ENCODE results near the gene EOMES.

Gene EOMES

GRCh38 chr3:27719314-27720003, 2.7 kb downstream of the EOMES start:
- no peak for DNase-seq

GRCh38 chr3:27718459-27718858, 3.7 kb downstream of the EOMES start:
- DNase-seq = no peak

DNA sequence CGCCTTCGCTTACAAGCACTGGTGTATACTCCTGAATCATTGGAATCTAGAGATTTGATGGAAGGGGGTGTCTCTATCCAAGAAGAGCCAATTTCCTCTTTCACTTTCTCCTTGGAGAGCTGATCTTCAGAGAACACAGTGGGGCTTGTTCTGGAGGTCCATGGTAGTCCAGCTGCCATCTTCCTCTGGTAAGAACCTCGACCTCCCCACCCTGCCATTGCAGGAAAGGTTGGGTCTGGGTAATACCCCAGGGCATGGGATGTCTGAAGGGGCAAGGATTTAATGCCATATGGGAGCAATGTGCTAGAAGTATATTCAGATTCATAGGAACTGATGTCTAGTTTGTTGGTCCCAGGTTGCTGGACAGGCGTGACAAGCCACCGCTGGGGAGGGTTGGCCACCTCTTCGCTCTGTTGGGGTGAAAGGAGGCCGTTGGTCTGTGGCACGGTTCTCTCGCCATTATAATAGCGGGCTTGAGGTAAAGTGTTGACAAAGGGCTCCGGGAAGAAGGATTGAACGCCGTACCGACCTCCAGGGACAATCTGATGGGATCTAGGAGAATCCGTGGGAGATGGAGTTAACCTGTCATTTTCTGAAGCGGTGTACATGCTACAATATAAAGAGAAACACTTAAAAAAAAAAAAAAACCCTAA, 4.8 kb downstream of the EOMES start:
- no peak for DNase-seq

- DNase-seq = no peak
These were observed 5.8 kb downstream of the EOMES start for GRCh38 chr3:27716309-27716708.

DNA sequence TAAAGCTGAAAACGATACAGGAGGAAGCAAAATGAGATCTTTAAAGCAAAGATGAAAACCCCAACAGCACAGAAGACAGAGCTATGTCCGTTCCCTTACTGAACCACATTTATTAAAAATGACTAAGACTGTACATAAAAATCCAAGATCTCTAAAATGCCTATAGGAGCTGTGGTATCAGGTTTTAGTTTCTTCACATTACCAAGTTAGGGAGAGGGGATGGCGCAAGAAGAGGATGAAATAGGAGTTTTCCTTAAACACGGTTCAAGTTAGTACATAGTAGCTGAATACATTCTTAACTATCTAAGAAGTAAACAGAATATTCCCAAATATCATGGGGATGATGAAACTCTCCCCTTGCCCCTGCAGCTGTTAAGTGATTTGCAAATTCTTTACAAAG, 6.3 kb downstream of the EOMES start:
- no peak for DNase-seq

DNA sequence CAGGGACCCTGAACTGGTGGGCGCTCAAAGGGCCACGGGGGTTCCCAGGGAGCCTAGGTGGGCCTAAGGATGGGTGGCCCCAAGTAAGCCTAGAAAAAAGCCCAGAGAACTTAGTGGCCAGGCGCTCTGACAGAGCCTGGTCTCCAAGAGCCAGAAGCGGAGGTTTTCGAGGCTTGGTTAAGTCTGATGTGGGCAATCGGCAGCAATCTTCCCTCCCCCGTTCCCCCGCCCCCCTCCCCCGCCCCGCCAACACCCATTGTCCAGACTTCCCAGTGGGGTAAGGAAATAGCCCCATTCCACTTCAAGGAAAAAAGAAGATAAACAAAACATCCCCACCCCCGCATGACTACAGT, 6.7 kb downstream of the EOMES start:
- DNase-seq = no peak

- no peak for DNase-seq
These were observed 7.2 kb downstream of the EOMES start for GRCh38 chr3:27714692-27715453.

DNA sequence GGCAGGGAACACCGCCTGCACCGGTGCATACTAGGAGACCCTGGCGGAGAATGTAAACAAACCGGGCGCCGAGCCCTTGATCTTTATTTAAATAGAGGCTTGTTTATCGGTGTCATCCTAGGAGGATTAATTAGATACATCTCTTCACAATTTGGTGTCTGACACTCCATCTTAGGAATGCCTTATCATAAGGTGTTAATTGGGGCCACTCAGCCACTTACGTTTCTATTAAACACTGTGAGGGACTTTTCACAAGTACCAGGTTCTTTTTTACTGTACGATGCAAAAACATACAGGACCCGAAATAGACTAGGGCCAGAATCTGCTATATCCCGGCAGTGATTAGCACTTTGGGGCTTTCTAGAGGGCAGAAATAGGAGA, 8.0 kb downstream of the EOMES start:
- DNase-seq = no peak

- no peak for DNase-seq
These were observed 8.5 kb downstream of the EOMES start for GRCh38 chr3:27713435-27714145.

DNA sequence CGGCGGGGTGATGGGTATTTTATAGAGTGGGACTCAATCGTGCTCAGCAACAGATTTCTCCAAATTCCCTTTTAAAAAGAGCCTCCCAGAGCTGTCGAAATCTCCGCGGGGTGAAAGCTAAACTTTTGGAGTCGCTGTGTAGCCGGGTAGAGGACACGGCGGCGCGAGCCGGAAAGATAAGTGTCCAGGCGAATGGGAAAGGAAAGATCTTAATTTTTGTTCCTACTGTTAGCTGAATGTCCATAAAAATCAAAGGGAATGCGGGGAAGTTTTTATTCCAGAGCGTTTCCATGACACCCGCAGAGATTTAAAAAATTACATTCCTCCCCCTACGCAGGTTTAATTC, 9.1 kb downstream of the EOMES start:
- no peak for DNase-seq

GRCh38 chr3:27712136-27713077, 9.7 kb downstream of the EOMES start:
- DNase-seq = peak; percentile 37 to 73 (median 53)

DNA sequence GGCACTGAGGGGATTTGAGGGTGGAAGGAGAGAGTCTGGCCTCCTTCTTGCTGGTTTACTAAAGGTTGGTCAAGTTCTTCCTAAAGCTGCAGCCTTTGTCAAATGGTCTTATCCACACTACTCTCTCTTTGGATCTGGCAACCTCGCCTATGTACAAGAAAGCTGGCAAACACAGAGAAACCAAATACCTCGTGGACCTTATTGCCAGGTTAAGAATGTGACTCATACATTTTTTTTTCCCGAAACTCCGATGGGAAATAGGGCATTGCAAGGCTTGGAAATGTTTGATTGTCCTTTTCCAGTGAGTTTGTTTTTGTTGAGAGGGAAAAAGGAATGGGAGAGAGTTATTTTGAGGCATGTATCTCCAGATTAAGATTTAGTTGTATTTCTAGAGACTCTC, 13.9 kb downstream of the EOMES start:
- no peak for DNase-seq

- no peak for DNase-seq
These were observed 23.1 kb downstream of the EOMES start for GRCh38 chr3:27699067-27699466.

DNA sequence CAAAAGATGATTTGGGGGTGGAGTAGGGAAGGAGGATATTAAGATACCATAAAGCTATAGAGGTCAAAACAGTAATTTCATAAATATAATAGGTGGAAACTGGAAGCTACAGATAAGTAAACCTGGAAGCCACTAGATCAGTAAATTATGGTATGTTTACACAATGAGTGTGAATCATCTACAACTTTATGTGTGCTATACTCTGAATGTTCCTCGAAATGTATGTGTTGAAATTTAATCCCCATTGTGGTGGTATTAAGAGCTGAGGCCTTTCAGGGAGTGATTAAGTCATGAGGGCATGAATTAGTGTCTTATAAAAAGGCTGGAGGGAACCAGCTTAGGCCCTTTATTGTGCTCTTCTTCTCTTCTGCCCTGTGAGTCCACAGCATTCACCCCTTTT, 25.2 kb downstream of the EOMES start:
- no peak for DNase-seq

GRCh38 chr3:27695636-27696035, 26.5 kb downstream of the EOMES start:
- DNase-seq = no peak

DNA sequence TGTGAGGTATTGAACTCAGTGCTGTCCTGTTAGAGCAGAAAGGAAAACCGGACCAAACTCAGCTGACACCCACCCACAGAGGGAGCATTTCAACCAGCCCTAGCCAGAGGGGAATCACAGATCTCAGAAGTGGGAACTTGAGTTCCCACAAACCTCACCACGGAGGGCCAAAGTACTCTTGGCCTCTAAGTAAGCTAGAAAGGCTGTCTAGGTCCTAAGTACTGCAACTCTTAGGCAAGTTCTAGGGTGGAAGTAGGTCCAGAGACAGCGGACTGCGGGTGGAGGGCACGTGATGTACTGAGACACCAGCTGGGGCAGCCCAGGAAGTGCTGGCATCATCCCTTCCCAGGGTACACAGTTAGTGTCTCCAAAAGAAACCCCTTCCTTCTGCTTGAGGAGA, 34.1 kb downstream of the EOMES start:
- DNase-seq = no peak

DNA sequence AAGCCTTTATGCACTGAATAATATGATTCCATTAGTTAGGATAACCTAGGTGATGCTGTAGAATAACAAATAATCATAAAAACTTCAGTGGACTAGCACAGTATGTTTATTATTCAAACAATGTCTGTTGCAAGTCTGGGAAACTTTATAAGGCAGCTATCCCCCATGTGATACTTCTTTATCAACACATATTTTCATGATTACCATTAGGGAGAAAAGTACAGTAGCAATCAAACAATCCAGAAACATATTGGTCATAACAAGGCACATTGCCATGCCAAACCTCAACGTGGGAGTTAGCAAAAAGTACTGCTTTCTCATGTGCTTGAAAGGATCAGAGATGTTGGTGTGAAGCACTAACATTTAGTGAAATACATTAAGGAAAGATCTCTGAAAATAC, 35.5 kb downstream of the EOMES start:
- DNase-seq = no peak

DNA sequence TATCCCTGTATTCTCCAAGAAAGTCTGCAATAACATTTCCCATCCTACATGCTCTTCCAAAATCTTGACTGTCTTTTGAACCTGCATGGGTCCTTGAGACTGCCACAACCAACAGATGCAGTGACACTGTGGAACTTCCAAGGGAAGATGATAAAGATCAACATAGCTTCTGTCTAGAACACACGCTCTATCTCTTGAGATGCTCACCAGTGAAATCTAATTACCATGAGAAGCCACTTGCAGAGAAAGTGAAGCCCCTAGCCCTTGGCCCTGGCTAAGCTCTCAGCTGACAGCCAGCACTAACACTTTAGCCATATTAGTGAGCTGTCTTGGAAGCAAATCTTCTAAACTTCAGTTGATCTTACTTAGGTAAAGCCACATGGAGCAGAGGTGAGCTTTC, 36.6 kb downstream of the EOMES start:
- DNase-seq = no peak

DNA sequence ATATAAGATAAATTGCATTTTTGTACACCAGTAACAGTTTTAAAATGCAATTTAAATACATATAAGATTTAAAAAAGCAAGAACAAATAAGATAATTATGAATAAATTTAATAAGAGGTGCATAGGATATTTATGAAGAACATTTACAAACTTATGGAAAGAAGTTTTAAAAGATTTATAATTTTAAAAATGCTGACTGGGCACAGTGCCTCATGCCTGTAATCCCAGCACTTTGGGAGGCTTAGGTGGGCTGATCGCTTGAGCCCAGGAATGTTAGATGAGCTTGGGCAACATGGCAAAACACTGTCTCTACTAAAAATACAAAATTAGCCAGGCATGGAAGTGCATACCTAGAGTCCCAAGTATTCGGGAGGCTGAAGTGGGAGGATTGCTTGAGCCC, 37.8 kb downstream of the EOMES start:
- no peak for DNase-seq

GRCh38 chr3:27681249-27681748, 40.8 kb downstream of the EOMES start:
- DNase-seq = peak in 1 of 4 experiments; percentile 6

DNA sequence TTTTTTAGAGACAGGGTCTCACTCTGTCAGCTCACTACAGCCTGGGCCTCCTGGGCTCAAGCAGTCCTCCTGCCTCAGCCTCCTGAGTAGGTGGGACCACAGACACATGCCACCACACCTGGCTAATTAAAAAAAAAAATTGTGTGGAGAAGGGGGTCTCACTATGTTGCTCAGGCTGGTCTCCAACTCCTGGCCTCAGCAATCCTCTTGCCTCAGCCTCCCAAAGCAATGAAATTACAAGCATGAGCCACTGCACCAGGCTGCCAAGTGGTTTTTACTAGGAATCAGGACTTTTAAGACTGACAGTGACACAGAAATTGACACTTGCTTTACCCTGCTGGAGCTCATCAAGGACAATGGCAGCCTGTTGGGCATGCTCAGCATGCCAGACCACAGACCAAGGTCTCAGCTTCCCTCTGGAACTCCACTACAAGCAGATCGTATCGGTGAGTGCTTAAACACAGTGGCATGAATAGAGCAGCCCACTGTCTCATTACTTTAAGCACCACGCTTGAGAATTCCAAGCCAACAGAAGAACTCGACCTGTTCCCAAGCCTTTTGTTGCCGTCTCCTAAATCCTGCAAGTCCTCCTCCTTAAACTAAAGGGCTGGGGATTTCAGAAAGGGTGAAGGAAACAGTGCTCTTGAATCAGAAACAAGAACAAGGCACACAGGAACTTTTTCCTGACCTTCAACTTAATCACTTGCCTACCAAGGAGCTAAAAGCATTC, 41.4 kb downstream of the EOMES start:
- DNase-seq = no peak

GRCh38 chr3:27679691-27680090, 42.4 kb downstream of the EOMES start:
- no peak for DNase-seq

Measured in activated naive CD4-positive, alpha-beta T cell (primary cell).